ENCODE data around the gene VWA8. TPM values are rescaled to one million over a fixed set of nuclear protein-coding genes. Genes with fewer than 3 reads are reported as not detected.

The VWA8 gene
- total RNA-seq, 1 experiment from 2014 or later = 22.6 TPM

- no peaks in the 10 kb centered on the region for H3K79me2 ChIP-seq (ENCODE audit: insufficient read depth, low read length)
- no peak overlapping the region for H3K4me3 ChIP-seq (replicated peaks in 1 of 2; ENCODE audit: low read depth in 1 of 2, low read length in 2 of 2)
- H3K4me1 ChIP-seq (ENCODE audit: control insufficient read depth in 1 of 2, insufficient read depth in 2 of 2, low read length in 2 of 2) = no peaks in the 10 kb centered on the region
- POLR2A ChIA-PET = no interaction called here
- CTCF ChIA-PET = no interaction called here
- H3K27me3 ChIP-seq (ENCODE audit: insufficient read depth, low read length) = no peaks in the 10 kb centered on the region
- BruUV-seq (replicated peaks) = no TSS peak
- H3K36me3 ChIP-seq (ENCODE audit: control insufficient read depth in 1 of 2, insufficient read depth in 2 of 2, low read length in 2 of 2) = no peaks in the 10 kb centered on the region
- no peaks in the 10 kb centered on the region for H3K9me2 ChIP-seq (ENCODE audit: insufficient read depth)
- RAD21 ChIA-PET (ENCODE audit: low non-redundant PET in 1 of 2, low total read pairs in 2 of 2, uncharacterized antibody in 2 of 2, unreplicated experiment in 2 of 2) = no interaction called here
- ATAC-seq (no peak), DNase-seq (ENCODE audit: low read depth, low spot score) (no peak)
- intact Hi-C loops (cut with micrococcal nuclease) = no loop called here
- H3K4me2 ChIP-seq (ENCODE audit: low read length) = no peak overlapping the region
- no peaks in the 10 kb centered on the region for H3K9me3 ChIP-seq (ENCODE audit: control insufficient read depth in 1 of 2, insufficient read depth in 1 of 2, low read depth in 1 of 2, low read length in 2 of 2)
- no peak overlapping the region for H3K27ac ChIP-seq (ENCODE audit: low read depth, low read length)
- no peak overlapping the region for H3K9ac ChIP-seq (ENCODE audit: low read length)
- no peaks in the 10 kb centered on the region for H4K20me1 ChIP-seq (ENCODE audit: insufficient read depth)
- H2AFZ ChIP-seq (ENCODE audit: low read depth, low read length, poor library complexity, severe bottlenecking) = no peak overlapping the region
- TF ChIP-seq ATF3 (IDR thresholded peaks at IDR 0.05) = no peak
- TF ChIP-seq EGR1 (IDR thresholded peaks at IDR 0.05; ENCODE audit: low read depth) = no peak
- TF ChIP-seq SP1 (IDR thresholded peaks at IDR 0.05; ENCODE audit: low read depth) = no peak
- TF ChIP-seq CEBPB (IDR thresholded peaks at IDR 0.05; ENCODE audit: low read depth) = no peak
- no peak for TF ChIP-seq CTCF (IDR thresholded peaks at IDR 0.05 in 2 of 3, conservative IDR thresholded peaks at IDR 0.05 in 1 of 3; ENCODE audit: borderline replicate concordance in 1 of 3, insufficient read depth in 1 of 3, low read depth in 2 of 3, low read length in 2 of 3)
- no peak for TF ChIP-seq CBX3 (IDR thresholded peaks at IDR 0.05; ENCODE audit: low read depth)
- TF ChIP-seq ZBTB33 (IDR thresholded peaks at IDR 0.05; ENCODE audit: extremely low read depth, insufficient replicate concordance, low read length) = no peak
- no peak for TF ChIP-seq JUND (IDR thresholded peaks at IDR 0.05)
Observed at GRCh38 chr13:41974262-41974900, 13.5 kb upstream of the VWA8 start.

All from HCT116 (cell line).